OCI-LY7 (cell line): ENCODE data around the gene TAOK2. TPM values are rescaled to one million over a fixed set of nuclear protein-coding genes. Genes with fewer than 3 reads are reported as not detected.

Experiments used
- BruUV-seq: library from RNA; stranded (reverse); fragments of 400-500 nt; replicated peaks from 2 replicates; lab custom pipeline; 2021; lab: Mats Ljungman, UMichigan
- CTCF ChIA-PET: fragments of 300-600 bp; sonication (Branson Sonifier 250); formaldehyde crosslinking; loops from one replicate; lab custom pipeline; 2022; ENCODE audit warnings: antibody characterized with exemption; ENCODE audit not compliant: unreplicated experiment; lab: Charles Lee
- POLR2A ChIA-PET: fragments of 300-600 bp; sonication (Branson Sonifier 250); formaldehyde crosslinking; loops from one replicate; lab custom pipeline; 2022; ENCODE audit warnings: antibody characterized with exemption; lab: Charles Lee
- DNase-seq: peaks from one replicate; pipeline ENCODE4 v3.0.0-alpha.2; 2015; ENCODE audit warnings: low spot score
- H2AFZ ChIP-seq: fragments of 200-600 bp; sonication (generic), shearing (Covaris generic); 2 replicates; pipeline ENCODE4 v1.6.1; 2014; ENCODE audit warnings: mild to moderate bottlenecking, antibody characterized with exemption, low read length, moderate library complexity
- H3K27ac ChIP-seq: fragments of 200-600 bp; sonication (generic); 2 replicates; pipeline ENCODE4 v1.5.1; 2014; ENCODE audit warnings: mixed run types, low read depth, mild to moderate bottlenecking, moderate library complexity, low read length, inconsistent platforms; ENCODE audit not compliant: poor library complexity, severe bottlenecking
- H3K36me3 ChIP-seq: fragments of 200-600 bp; sonication (generic); 2 replicates; pipeline ENCODE4 v1.6.1; 2014; ENCODE audit warnings: mild to moderate bottlenecking, antibody characterized with exemption, low read length, moderate library complexity, mixed read lengths; ENCODE audit not compliant: insufficient read depth
- H3K4me1 ChIP-seq: fragments of 200-600 bp; sonication (generic); 2 replicates; pipeline ENCODE4 v1.5.1; 2014; ENCODE audit warnings: mild to moderate bottlenecking, low read length; ENCODE audit not compliant: insufficient read depth, poor library complexity, severe bottlenecking
- H3K4me2 ChIP-seq: fragments of 200-600 bp; sonication (generic); 2 replicates; pipeline ENCODE4 v1.6.1; 2014; ENCODE audit warnings: mild to moderate bottlenecking, low read length
- H3K4me3 ChIP-seq: fragments of 200-600 bp; sonication (generic); 2 replicates; pipeline ENCODE4 v1.5.1; 2014; ENCODE audit warnings: mild to moderate bottlenecking, low read depth, low read length; ENCODE audit not compliant: poor library complexity, severe bottlenecking
- H3K79me2 ChIP-seq: fragments of 200-600 bp; sonication (generic); 2 replicates; pipeline ENCODE4 v1.6.1; 2016; ENCODE audit warnings: low read depth, mild to moderate bottlenecking, low read length, moderate library complexity, mixed read lengths; ENCODE audit not compliant: insufficient read depth
- H3K9me2 ChIP-seq: fragments of 200-600 bp; sonication (generic); 2 replicates; pipeline ENCODE4 v1.6.1; 2016; ENCODE audit warnings: mild to moderate bottlenecking, low read length, mixed read lengths; ENCODE audit not compliant: insufficient read depth
- H3K9me3 ChIP-seq: fragments of 200-600 bp; sonication (generic); 2 replicates; pipeline ENCODE4 v1.6.1; 2014; ENCODE audit warnings: mild to moderate bottlenecking, mixed run types, low read length, mixed read lengths
- H4K20me1 ChIP-seq: fragments of 200-600 bp; sonication (generic); 2 replicates; pipeline ENCODE4 v1.6.1; 2014; ENCODE audit warnings: mild to moderate bottlenecking, antibody characterized with exemption, low read length, moderate library complexity, mixed read lengths; ENCODE audit not compliant: insufficient read depth
- CTCF ChIP-seq: fragments of 200-600 bp; sonication (generic); conservative IDR thresholded peaks from 2 replicates; pipeline ENCODE4 v1.5.1; 2014; ENCODE audit warnings: mild to moderate bottlenecking, antibody characterized with exemption, low read length, moderate library complexity, mixed read lengths
- EZH2phosphoT487 ChIP-seq: fragments of 200-600 bp; sonication (generic); IDR thresholded peaks from 2 replicates; pipeline ENCODE4 v1.6.1; 2018; ENCODE audit warnings: low read depth, borderline replicate concordance, mild to moderate bottlenecking, mixed run types, antibody characterized with exemption, low read length, moderate library complexity, mixed read lengths
- intact Hi-C: fragments of 100-400 bp; cut with micrococcal nuclease; formaldehyde crosslinking; loops from one replicate; pipeline ENCODE4 v1.10.0; 2022; ENCODE audit not compliant: unreplicated experiment
- total RNA-seq, 2 experiments: library from RNA; depleted of rRNA in 1 of 2; stranded (reverse); fragments of >200 nt in 1 of 2; shearing (Covaris generic) in 1 of 2; gene quantifications; 2 replicates each; pipeline ENCODE4 v1.2.3, GENCODE V29; 2014 to 2022

TAOK2 gene
- total RNA-seq, 2 experiments from 2014 or later, result 31.7 to 45.0 TPM

- DNase-seq, result no peak
- no TSS peak for BruUV-seq
- no peak for TF ChIP-seq EZH2phosphoT487
- no peak for TF ChIP-seq CTCF
- no peaks in the 10 kb centered on the region for H3K9me2 ChIP-seq
- H3K27ac ChIP-seq, result no peak overlapping the region
- CTCF ChIA-PET, result no interaction called here
- no peak overlapping the region for H2AFZ ChIP-seq
- H3K9me3 ChIP-seq, result no peaks in the 10 kb centered on the region
- intact Hi-C loops, result loop anchor here (5.0 to 10.0 kb wide), 2 partner anchors 192 to 375 kb away; partner anchors contain the start of genes MAZ, MYL11 and TBC1D10B
- peaks cover 12% of the 10 kb centered on the region; the same call in 1 of the 2 replicates for H3K79me2 ChIP-seq
- POLR2A ChIA-PET, result no interaction called here
- H3K4me3 ChIP-seq, result no peak overlapping the region
- peaks cover 16% of the 10 kb centered on the region for H3K4me1 ChIP-seq
- H4K20me1 ChIP-seq, result no peaks in the 10 kb centered on the region
- H3K36me3 ChIP-seq, result peaks cover 24% of the 10 kb centered on the region; the same call in 1 of the 2 replicates
- H3K4me2 ChIP-seq, result no peak overlapping the region
These were observed 25.9 kb downstream of the TAOK2 start for GRCh38 chr16:29999605-30000004.

- Histone ChIP-seq H3K4me2 (no peak overlapping the region), H3K36me3 (peaks cover 30% of the 10 kb centered on the region; the same call in 1 of the 2 replicates), H3K4me3 (no peak overlapping the region), H3K27ac (no peak overlapping the region), H3K9me2 (no peaks in the 10 kb centered on the region), H3K79me2 (peaks cover 12% of the 10 kb centered on the region; the same call in 1 of the 2 replicates), H4K20me1 (no peaks in the 10 kb centered on the region), H2AFZ (no peak overlapping the region), H3K4me1 (peaks cover 6% of the 10 kb centered on the region), H3K9me3 (no peaks in the 10 kb centered on the region)
- no TSS peak for BruUV-seq
- POLR2A ChIA-PET, result no interaction called here
- TF ChIP-seq EZH2phosphoT487 (no peak), CTCF (no peak)
- intact Hi-C loops, result no loop called here
- CTCF ChIA-PET, result no interaction called here
- DNase-seq, result no peak
These were observed 27.3 kb downstream of the TAOK2 start for GRCh38 chr16:30000735-30001631.
